Measurements from ENCODE around the gene CS.
"Not testable (repeated sequence)": the region's sequence is repeated elsewhere in the genome, so short reads cannot be mapped to it uniquely, and the experiment has no call there.

Gene CS

DNA sequence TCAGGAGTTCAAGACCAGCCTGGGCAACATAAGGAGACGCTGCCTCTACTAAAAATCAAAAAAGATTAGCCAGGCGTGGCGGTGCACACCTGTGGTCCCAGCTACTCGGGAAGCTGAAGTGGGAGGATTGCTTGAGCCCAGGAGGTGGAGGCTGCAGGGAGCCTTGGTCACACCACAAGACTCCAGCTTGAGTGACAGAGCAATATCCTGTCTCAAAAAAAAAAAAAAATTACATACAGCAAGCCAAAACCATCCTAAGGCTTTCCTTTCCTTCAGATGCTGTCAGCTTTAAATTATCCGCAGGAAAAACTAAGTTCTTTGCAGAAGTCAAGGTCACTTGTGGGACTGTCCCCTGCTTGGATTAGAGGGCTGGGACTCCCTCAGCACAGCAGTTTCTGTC lies 1.3 kb downstream of the CS start:
- Histone ChIP-seq H3K4me3 (ENCODE audit: low read depth, low read length) (peak overlapping the region; percentile 98), H3K4me1 (ENCODE audit: control insufficient read depth, insufficient read depth, low read length) (peaks cover 12% of the 10 kb centered on the region), H3K27ac (ENCODE audit: low read depth, low read length) (no peak overlapping the region), H3K27me3 (ENCODE audit: control insufficient read depth, insufficient read depth, low read length) (no peaks in the 10 kb centered on the region), H3K36me3 (ENCODE audit: control insufficient read depth, insufficient read depth, low read length) (peaks cover 34% of the 10 kb centered on the region), H3K9ac (ENCODE audit: low read depth, low read length) (no peak overlapping the region), H3K9me3 (ENCODE audit: control insufficient read depth, insufficient read depth, low read length) (no peaks in the 10 kb centered on the region)

DNA sequence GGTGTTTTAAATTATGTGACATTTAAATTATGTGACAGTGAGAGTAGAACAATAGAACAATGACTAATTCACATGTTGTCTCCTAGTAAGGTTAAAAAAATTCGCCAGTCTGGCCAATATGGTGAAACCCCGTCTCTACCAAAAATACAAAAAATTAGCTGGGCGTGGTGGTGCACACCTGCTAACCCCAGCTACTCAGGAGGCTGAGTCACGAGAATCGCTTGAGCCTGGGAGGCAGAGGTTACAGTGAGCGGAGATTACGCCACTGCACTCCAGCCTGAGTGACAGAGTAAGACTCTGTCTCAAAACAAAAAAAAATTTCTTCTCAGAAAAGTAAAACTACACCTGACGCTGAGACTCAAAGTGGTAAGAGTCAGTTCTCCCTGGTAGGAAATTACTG lies 2.7 kb downstream of the CS start:
- Histone ChIP-seq H3K27ac (ENCODE audit: low read depth, low read length) (no peak overlapping the region), H3K4me3 (ENCODE audit: low read depth, low read length) (no peak overlapping the region), H3K4me1 (ENCODE audit: control insufficient read depth, insufficient read depth, low read length) (peaks cover 12% of the 10 kb centered on the region), H3K9me3 (ENCODE audit: control insufficient read depth, insufficient read depth, low read length) (no peaks in the 10 kb centered on the region), H3K9ac (ENCODE audit: low read depth, low read length) (no peak overlapping the region), H3K36me3 (ENCODE audit: control insufficient read depth, insufficient read depth, low read length) (peaks cover 36% of the 10 kb centered on the region), H3K27me3 (ENCODE audit: control insufficient read depth, insufficient read depth, low read length) (no peaks in the 10 kb centered on the region)

DNA sequence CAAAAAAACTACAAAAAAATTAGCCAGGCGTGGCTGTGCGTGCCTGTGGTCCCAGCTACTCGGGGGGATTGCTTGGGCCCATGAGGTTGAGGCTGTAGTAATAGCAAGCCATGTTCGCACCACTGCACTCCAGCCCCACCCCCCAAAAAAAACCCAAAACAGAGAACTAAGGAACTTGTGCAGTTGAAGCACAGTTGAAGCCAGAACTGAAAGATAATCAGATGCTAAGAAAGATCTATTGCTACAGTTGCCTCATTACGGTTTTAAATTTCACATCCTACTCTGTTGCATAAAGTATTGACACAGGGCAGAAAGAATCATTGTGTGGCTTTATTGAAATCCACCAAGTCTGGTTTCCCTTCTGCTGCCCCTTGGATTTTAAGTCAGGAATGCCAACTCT lies 3.8 kb downstream of the CS start:
- Histone ChIP-seq H3K4me3 (ENCODE audit: low read depth, low read length) (no peak overlapping the region), H3K9me3 (ENCODE audit: control insufficient read depth, insufficient read depth, low read length) (no peaks in the 10 kb centered on the region), H3K27ac (ENCODE audit: low read depth, low read length) (no peak overlapping the region), H3K4me1 (ENCODE audit: control insufficient read depth, insufficient read depth, low read length) (peaks cover 12% of the 10 kb centered on the region), H3K9ac (ENCODE audit: low read depth, low read length) (no peak overlapping the region), H3K36me3 (ENCODE audit: control insufficient read depth, insufficient read depth, low read length) (peaks cover 35% of the 10 kb centered on the region), H3K27me3 (ENCODE audit: control insufficient read depth, insufficient read depth, low read length) (no peaks in the 10 kb centered on the region)

DNA sequence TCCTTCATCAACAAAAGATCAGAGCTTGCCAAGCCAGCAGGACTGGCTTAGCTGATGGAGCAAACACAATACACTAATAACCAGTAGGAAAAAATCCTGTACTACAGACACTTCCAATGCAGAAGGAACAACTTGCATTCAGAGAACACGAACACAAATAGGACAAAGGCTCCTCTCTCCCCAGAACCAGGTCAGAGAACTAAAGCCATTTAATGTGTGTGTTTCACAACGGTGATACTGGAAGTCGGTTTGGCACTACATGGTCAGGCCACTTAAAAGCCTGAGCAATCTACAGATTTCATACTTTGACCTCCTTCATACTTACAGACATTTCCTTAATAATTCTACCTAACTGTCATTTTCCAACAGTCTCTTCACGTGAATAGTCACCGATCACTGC lies 6.3 kb downstream of the CS start:
- Histone ChIP-seq H3K36me3 (ENCODE audit: control insufficient read depth, insufficient read depth, low read length) (peaks cover 47% of the 10 kb centered on the region), H3K4me1 (ENCODE audit: control insufficient read depth, insufficient read depth, low read length) (no peaks in the 10 kb centered on the region), H3K27ac (ENCODE audit: low read depth, low read length) (no peak overlapping the region)

DNA sequence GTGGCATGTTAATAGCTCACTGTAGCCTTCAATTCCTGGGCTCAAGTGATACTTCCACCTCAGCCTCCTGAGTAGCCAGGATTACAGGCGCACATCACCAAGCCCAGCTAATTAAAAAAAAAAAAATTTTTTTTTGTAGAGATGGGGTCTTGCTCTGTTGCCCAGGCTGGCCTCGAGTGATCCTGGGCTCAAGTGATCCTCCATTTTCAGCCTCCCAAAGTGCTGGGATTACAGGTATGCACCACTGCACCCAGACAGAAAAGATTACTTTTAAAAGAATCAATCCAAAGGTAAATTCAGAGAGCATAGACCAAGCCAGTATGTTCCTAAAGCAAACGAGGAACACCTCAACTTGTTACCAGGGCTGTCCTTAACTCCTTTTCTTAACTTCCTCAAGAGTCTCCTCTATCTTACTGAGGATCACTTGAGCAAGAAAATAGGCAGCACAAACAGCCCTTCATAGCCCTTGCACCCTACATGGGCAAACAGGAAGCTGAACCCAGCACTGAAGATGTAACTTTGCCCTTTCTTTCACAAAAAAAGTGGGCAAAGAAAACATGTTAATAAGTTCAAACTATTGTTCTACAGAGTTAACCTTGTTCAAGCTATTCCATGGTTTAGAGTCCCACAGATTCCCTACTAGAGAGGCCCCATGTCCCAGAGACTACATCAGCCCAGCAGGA lies 11.3 kb downstream of the CS start:
- peaks cover 6% of the 10 kb centered on the region for H3K4me1 ChIP-seq (ENCODE audit: control insufficient read depth, insufficient read depth, low read length)
- no peak overlapping the region for H3K4me3 ChIP-seq (ENCODE audit: low read depth, low read length)
- H3K9me3 ChIP-seq (ENCODE audit: control insufficient read depth, insufficient read depth, low read length): no peaks in the 10 kb centered on the region
- H3K27ac ChIP-seq (ENCODE audit: low read depth, low read length): no peak overlapping the region
- H3K9ac ChIP-seq (ENCODE audit: low read depth, low read length): no peak overlapping the region
- no peaks in the 10 kb centered on the region for H3K27me3 ChIP-seq (ENCODE audit: control insufficient read depth, insufficient read depth, low read length)
- H3K36me3 ChIP-seq (ENCODE audit: control insufficient read depth, insufficient read depth, low read length): peaks cover 46% of the 10 kb centered on the region

More for the DNA sequence above, 6.3 kb downstream of the CS start:
- Histone ChIP-seq H3K4me3 (ENCODE audit: low read depth, low read length) (no peak overlapping the region), H3K9ac (ENCODE audit: low read depth, low read length) (no peak overlapping the region), H3K9me3 (ENCODE audit: control insufficient read depth, insufficient read depth, low read length) (no peaks in the 10 kb centered on the region), H3K27me3 (ENCODE audit: control insufficient read depth, insufficient read depth, low read length) (no peaks in the 10 kb centered on the region)

DNA sequence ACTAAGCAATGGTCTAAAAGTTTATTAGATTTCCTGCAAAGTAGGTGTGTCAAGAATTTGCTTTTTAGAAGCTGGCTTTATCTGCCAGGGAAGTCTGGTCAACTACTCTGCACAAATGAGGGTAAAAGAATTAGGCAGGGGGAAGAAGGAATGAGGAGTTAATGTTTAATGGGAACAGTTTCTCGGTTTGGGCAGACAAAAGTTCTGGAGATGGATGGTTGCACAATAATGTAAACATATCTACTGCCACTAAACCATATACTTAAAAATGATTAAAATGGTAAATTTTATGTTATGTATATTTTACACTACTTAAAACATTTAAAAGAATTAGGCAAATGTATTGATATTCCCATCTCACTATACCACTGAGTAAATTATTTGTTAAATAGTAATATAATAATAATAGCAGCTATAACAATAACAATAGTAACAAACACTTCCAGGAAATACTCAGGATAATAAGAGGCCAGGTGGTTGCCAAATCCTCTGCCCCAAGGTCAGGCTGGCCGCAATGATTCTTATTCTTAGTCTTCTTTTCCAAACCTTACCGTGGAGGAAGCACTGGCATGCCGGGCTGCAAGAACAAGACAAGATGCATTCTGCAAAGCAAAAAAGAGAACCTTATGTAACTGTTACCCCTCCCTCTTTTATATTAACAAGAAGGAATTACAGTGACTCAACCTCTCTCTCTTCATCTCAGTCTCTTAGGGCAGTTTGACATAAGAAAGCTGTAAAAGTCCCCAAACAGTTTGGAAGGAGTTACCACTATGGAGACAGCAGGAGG lies 13.9 kb downstream of the CS start:
- H3K4me3 ChIP-seq (ENCODE audit: low read depth, low read length): no peak overlapping the region
- peaks cover 61% of the 10 kb centered on the region for H3K36me3 ChIP-seq (ENCODE audit: control insufficient read depth, insufficient read depth, low read length)
- no peaks in the 10 kb centered on the region for H3K9me3 ChIP-seq (ENCODE audit: control insufficient read depth, insufficient read depth, low read length)
- no peaks in the 10 kb centered on the region for H3K27me3 ChIP-seq (ENCODE audit: control insufficient read depth, insufficient read depth, low read length)
- H3K4me1 ChIP-seq (ENCODE audit: control insufficient read depth, insufficient read depth, low read length): peaks cover 6% of the 10 kb centered on the region
- no peak overlapping the region for H3K27ac ChIP-seq (ENCODE audit: low read depth, low read length)
- H3K9ac ChIP-seq (ENCODE audit: low read depth, low read length): no peak overlapping the region

DNA sequence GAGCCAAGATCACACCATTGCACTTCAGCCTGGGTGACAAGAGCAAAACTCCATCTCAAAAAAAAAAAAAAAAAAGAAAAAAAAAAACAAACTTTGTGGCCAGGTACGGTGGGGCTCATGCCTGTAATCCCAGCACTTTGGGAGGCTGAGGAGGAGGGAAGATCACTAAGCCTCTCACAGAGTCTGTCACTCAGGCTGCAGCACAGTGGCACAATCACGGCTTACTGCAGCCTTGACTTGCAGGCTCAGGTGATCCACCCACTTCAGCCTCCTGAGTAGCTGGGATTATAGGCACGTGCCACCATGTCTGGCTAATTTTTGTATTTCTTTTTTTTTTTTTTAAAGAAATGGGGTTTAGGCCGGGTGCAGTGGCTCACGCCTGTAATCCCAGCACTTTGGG lies 15.9 kb downstream of the CS start:
- H3K4me3 ChIP-seq (ENCODE audit: low read depth, low read length); H3K9ac ChIP-seq (ENCODE audit: low read depth, low read length); H3K9me3 ChIP-seq (ENCODE audit: control insufficient read depth, insufficient read depth, low read length); H3K27ac ChIP-seq (ENCODE audit: low read depth, low read length); H3K27me3 ChIP-seq (ENCODE audit: control insufficient read depth, insufficient read depth, low read length); H3K4me1 ChIP-seq (ENCODE audit: control insufficient read depth, insufficient read depth, low read length): not testable (repeated sequence)
- peaks cover 67% of the 10 kb centered on the region for H3K36me3 ChIP-seq (ENCODE audit: control insufficient read depth, insufficient read depth, low read length)

DNA sequence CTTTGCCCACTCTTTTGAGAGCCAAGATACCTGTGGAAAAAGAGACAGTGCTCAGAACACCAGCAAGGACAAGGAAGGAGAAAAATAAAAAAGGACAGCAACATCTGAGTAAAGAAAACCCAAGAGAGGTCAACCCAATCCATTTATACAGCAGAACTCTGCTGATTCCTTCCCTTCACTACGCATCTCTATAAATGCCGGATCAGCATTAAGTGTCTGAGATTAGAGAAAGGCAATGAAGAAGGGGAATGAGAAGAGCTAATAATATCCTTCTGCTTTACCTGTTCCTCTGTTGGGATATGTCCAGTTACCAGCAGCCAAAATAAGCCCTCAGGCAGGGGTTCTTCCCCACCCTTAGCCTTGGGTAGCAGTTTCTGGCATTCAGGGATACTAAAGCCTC lies 17.6 kb downstream of the CS start:
- Histone ChIP-seq H3K9me3 (ENCODE audit: control insufficient read depth, insufficient read depth, low read length) (no peaks in the 10 kb centered on the region), H3K27ac (ENCODE audit: low read depth, low read length) (no peak overlapping the region), H3K4me1 (ENCODE audit: control insufficient read depth, insufficient read depth, low read length) (peaks cover 6% of the 10 kb centered on the region), H3K27me3 (ENCODE audit: control insufficient read depth, insufficient read depth, low read length) (no peaks in the 10 kb centered on the region), H3K9ac (ENCODE audit: low read depth, low read length) (no peak overlapping the region), H3K4me3 (ENCODE audit: low read depth, low read length) (no peak overlapping the region), H3K36me3 (ENCODE audit: control insufficient read depth, insufficient read depth, low read length) (peaks cover 84% of the 10 kb centered on the region)

DNA sequence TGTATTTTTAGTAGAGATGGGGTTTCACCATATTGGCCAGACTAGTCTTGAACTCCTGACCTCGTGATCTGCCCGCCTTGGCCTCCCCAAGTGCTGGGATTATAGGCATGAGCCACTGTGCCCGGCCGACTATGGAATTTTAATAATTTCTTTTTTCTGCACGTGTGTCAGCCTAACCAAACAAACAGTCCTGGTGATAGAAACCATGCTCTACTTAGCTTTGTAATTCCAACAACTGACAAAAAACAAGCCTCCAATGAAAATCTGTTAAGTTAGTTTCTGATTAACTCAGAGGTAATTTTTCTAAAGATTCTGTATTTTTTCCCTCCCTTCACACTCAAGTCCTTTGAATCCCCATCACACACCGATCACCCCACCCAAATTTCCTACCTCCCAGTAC lies 18.1 kb downstream of the CS start:
- Histone ChIP-seq H3K4me1 (ENCODE audit: control insufficient read depth, insufficient read depth, low read length) (peaks cover 6% of the 10 kb centered on the region), H3K9ac (ENCODE audit: low read depth, low read length) (no peak overlapping the region), H3K36me3 (ENCODE audit: control insufficient read depth, insufficient read depth, low read length) (peaks cover 87% of the 10 kb centered on the region), H3K4me3 (ENCODE audit: low read depth, low read length) (no peak overlapping the region), H3K27ac (ENCODE audit: low read depth, low read length) (no peak overlapping the region), H3K9me3 (ENCODE audit: control insufficient read depth, insufficient read depth, low read length) (no peaks in the 10 kb centered on the region), H3K27me3 (ENCODE audit: control insufficient read depth, insufficient read depth, low read length) (no peaks in the 10 kb centered on the region)

DNA sequence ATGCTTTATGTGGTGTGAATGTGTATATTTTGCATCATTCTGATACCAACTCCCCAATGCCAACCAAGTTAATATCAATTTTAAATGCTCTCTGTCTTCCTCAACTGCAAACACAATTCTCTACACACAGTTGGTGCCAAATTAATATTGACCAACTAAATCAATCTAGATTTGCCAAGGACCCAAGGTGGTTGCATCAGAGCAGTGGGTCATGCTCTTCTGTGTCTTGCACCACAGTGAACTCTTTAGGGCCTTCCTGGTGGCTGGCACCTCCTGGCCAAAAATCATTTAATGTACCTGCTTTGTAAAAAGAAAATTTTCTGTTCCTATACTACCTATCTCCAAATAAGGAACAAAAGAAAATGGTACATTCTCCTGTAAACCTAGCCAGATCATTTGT lies 19.3 kb downstream of the CS start:
- H3K9me3 ChIP-seq (ENCODE audit: control insufficient read depth, insufficient read depth, low read length): no peaks in the 10 kb centered on the region
- no peaks in the 10 kb centered on the region for H3K27me3 ChIP-seq (ENCODE audit: control insufficient read depth, insufficient read depth, low read length)
- H3K36me3 ChIP-seq (ENCODE audit: control insufficient read depth, insufficient read depth, low read length): peaks cover 86% of the 10 kb centered on the region
- no peaks in the 10 kb centered on the region for H3K4me1 ChIP-seq (ENCODE audit: control insufficient read depth, insufficient read depth, low read length)
- no peak overlapping the region for H3K9ac ChIP-seq (ENCODE audit: low read depth, low read length)
- H3K27ac ChIP-seq (ENCODE audit: low read depth, low read length): no peak overlapping the region
- H3K4me3 ChIP-seq (ENCODE audit: low read depth, low read length): no peak overlapping the region

DNA sequence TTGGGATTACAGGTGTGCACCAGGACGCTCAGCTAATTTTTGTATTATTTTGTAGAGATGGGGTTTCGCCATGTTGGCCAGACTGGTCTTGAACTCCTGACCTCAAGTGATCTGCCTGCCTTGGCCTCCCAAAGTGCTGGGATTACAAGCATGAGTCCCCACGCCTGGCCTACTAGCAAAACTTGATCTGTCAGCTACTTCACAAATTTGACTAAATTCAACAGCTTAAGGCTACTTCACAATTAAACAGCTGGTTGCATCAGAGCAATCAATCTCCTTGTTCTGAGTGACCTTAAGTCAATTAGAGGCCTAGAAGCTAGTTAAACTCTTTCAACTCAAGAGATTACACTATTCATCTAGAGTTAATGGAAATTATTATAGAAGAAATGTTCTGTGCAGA lies 21.2 kb downstream of the CS start:
- Histone ChIP-seq H3K4me3 (ENCODE audit: low read depth, low read length) (no peak overlapping the region), H3K4me1 (ENCODE audit: control insufficient read depth, insufficient read depth, low read length) (no peaks in the 10 kb centered on the region), H3K27ac (ENCODE audit: low read depth, low read length) (no peak overlapping the region), H3K9ac (ENCODE audit: low read depth, low read length) (no peak overlapping the region), H3K36me3 (ENCODE audit: control insufficient read depth, insufficient read depth, low read length) (peaks cover 92% of the 10 kb centered on the region), H3K9me3 (ENCODE audit: control insufficient read depth, insufficient read depth, low read length) (no peaks in the 10 kb centered on the region), H3K27me3 (ENCODE audit: control insufficient read depth, insufficient read depth, low read length) (no peaks in the 10 kb centered on the region)
